ENCODE results near the gene EIF4G1.

GRCh38 chr3:184368586-184369183 is 54.3 kb downstream of the EIF4G1 start:
- no peak for TF ChIP-seq ZNF274 (IDR thresholded peaks at IDR 0.05; ENCODE audit: borderline replicate concordance, extremely low read depth, low read length)
- no peak for TF ChIP-seq CTCF (IDR thresholded peaks at IDR 0.05; ENCODE audit: control extremely low read depth in 1 of 3, insufficient read depth in 1 of 3, low read depth in 1 of 3, low read length in 3 of 3)
- no peak for TF ChIP-seq EZH2 (IDR thresholded peaks at IDR 0.05; ENCODE audit: low read depth, low read length, severe bottlenecking)
- peak in 1 of 2 experiments; percentile 30; a peak in 1 of 3 replicates for TF ChIP-seq POLR2A (IDR thresholded peaks at IDR 0.05; ENCODE audit: control extremely low read depth in 1 of 2, low read depth in 2 of 2, low read length in 2 of 2)
- no peak for TF ChIP-seq PHF8 (conservative IDR thresholded peaks at IDR 0.05; ENCODE audit: low read depth, low read length)
- no peak for TF ChIP-seq CHD7 (IDR thresholded peaks at IDR 0.05; ENCODE audit: insufficient replicate concordance, low read length)
- no peak for TF ChIP-seq NRF1 (IDR thresholded peaks at IDR 0.05; ENCODE audit: low read depth, low read length)
- peak; percentile 56; the same call in 1 of the 2 replicates for TF ChIP-seq POLR2AphosphoS5 (IDR thresholded peaks at IDR 0.05; ENCODE audit: low read depth, low read length)
- TF ChIP-seq TAF1 (IDR thresholded peaks at IDR 0.05; ENCODE audit: low read depth, low read length), result no peak
- TF ChIP-seq ATF3 (IDR thresholded peaks at IDR 0.05; ENCODE audit: insufficient read depth, low read depth, low read length), result no peak
- no peak for TF ChIP-seq JUN (IDR thresholded peaks at IDR 0.05; ENCODE audit: low read depth, low read length)
- no peak for TF ChIP-seq SUZ12 (IDR thresholded peaks at IDR 0.05; ENCODE audit: low read length)
- no peak for TF ChIP-seq SRF (IDR thresholded peaks at IDR 0.05; ENCODE audit: low read depth, low read length)
- TF ChIP-seq JUND (IDR thresholded peaks at IDR 0.05; ENCODE audit: low read length), result no peak

Measured in H1 (cell line).